H1 (cell line): Measurements from ENCODE around the gene ZNRF3. TPM values are rescaled to one million over a fixed set of nuclear protein-coding genes. Genes with fewer than 3 reads are reported as not detected.

Experiments used
- CTCF ChIA-PET: fragments of 300-600 bp; sonication (Branson Sonifier 250); formaldehyde crosslinking; loops from one replicate; lab custom pipeline; 2021; ENCODE audit not compliant: partially characterized antibody; lab: Charles Lee
- POLR2A ChIA-PET: fragments of 300-600 bp; sonication (Branson Sonifier 250); formaldehyde crosslinking; loops from one replicate; lab custom pipeline; 2021; ENCODE audit warnings: inconsistent platforms; ENCODE audit not compliant: partially characterized antibody; lab: Charles Lee
- DNase-seq, 2 experiments: peaks; one replicate each; pipeline versions ENCODE4 v3.0.0 to v3.0.0-alpha.2; 2010 to 2022; ENCODE audit warnings: low spot score in 2 of 2, low read depth in 1 of 2, mixed read lengths in 1 of 2
- FAIRE-seq: peaks from 2 replicates; lab custom pipeline; 2011; peaks lifted over from hg19 to GRCh38; lab: Jason Lieb, UNC
- H2AFZ ChIP-seq: 2 replicates; pipeline ENCODE4 v1.8.1; 2012; ENCODE audit warnings: low read length, inconsistent platforms
- H2AK5ac ChIP-seq: 2 replicates; pipeline ENCODE4 v1.6.1; 2013; ENCODE audit warnings: low read depth, low read length
- H2BK120ac ChIP-seq: replicated peaks from 2 replicates; pipeline ENCODE3; 2013; ENCODE audit warnings: low read depth, low read length, inconsistent platforms
- H2BK12ac ChIP-seq: 2 replicates; pipeline ENCODE4 v1.6.1; 2013; ENCODE audit warnings: low read depth, low read length
- H2BK15ac ChIP-seq: 2 replicates; pipeline ENCODE4 v1.6.1; 2013; ENCODE audit warnings: low read length
- H2BK20ac ChIP-seq: 2 replicates; pipeline ENCODE4 v1.6.1; 2013; ENCODE audit warnings: low read length
- H2BK5ac ChIP-seq: 2 replicates; pipeline ENCODE4 v1.6.1; 2013; ENCODE audit warnings: low read depth, low read length
- H3K14ac ChIP-seq: 2 replicates; pipeline ENCODE4 v1.6.1; 2013; ENCODE audit warnings: inconsistent platforms; ENCODE audit not compliant: insufficient read length
- H3K18ac ChIP-seq: 2 replicates; pipeline ENCODE4 v1.6.1; 2013; ENCODE audit warnings: low read length; ENCODE audit errors: extremely low read depth
- H3K23ac ChIP-seq: 2 replicates; pipeline ENCODE4 v1.6.1; 2013; ENCODE audit warnings: inconsistent platforms; ENCODE audit not compliant: insufficient read length
- H3K23me2 ChIP-seq: 2 replicates; pipeline ENCODE4 v1.6.1; 2013; ENCODE audit warnings: low read depth, low read length
- H3K27ac ChIP-seq: 2 replicates; pipeline ENCODE4 v1.6.1; 2011; ENCODE audit warnings: low read depth, low read length, inconsistent platforms
- H3K27me3 ChIP-seq, 4 experiments: replicated peaks in 1 of 4; 1 replicate in 1 of 4; 2 replicates in 3 of 4; pipeline versions ENCODE4 v1.6.1 to v1.8.1; 2011 to 2013; ENCODE audit warnings: low read length in 3 of 4, mild to moderate bottlenecking in 3 of 4, inconsistent platforms in 2 of 4, mixed read lengths in 2 of 4, moderate library complexity in 1 of 4; ENCODE audit not compliant: control insufficient read depth in 3 of 4, insufficient read depth in 3 of 4; ENCODE audit errors: extremely low read depth in 1 of 4
- H3K36me3 ChIP-seq, 4 experiments: 2 replicates each; pipeline versions ENCODE4 v1.6.1 to v1.8.1; 2011 to 2013; ENCODE audit warnings: mild to moderate bottlenecking in 4 of 4, low read length in 3 of 4, moderate library complexity in 2 of 4, control low read depth in 1 of 4, inconsistent platforms in 1 of 4; ENCODE audit not compliant: insufficient read depth in 4 of 4, control insufficient read depth in 2 of 4
- H3K4ac ChIP-seq: replicated peaks from 2 replicates; pipeline ENCODE3; 2013; ENCODE audit warnings: low read length, low read depth, mixed read lengths, inconsistent platforms; ENCODE audit not compliant: insufficient read length
- H3K4me1 ChIP-seq, 4 experiments: replicated peaks in 1 of 4; 1 replicate in 1 of 4; 2 replicates in 3 of 4; pipeline versions ENCODE4 v1.6.1 to v1.8.1; 2011 to 2013; ENCODE audit warnings: low read length in 3 of 4, inconsistent platforms in 2 of 4, mixed read lengths in 1 of 4; ENCODE audit not compliant: insufficient read depth in 4 of 4, control insufficient read depth in 3 of 4
- H3K4me2 ChIP-seq, 2 experiments: 2 replicates each; pipeline versions ENCODE4 v1.6.1 to v1.8.1; 2011 to 2013; ENCODE audit warnings: low read depth in 2 of 2, low read length in 2 of 2, control low read depth in 1 of 2, inconsistent platforms in 1 of 2, mild to moderate bottlenecking in 1 of 2; ENCODE audit not compliant: insufficient read depth in 1 of 2
- H3K4me3 ChIP-seq, 4 experiments: fragments of 200-600, 300-600 bp in 1 of 4; sonication (generic), shearing (Covaris generic), sonication (Bioruptor Twin) in 1 of 4; 2 replicates each; pipeline versions ENCODE4 v1.5.1 to v1.8.1; 2011 to 2016; ENCODE audit warnings: low read length in 4 of 4, low read depth in 3 of 4, control low read depth in 2 of 4, inconsistent platforms in 2 of 4, mild to moderate bottlenecking in 2 of 4, mixed read lengths in 1 of 4, moderate library complexity in 1 of 4; ENCODE audit not compliant: insufficient read depth in 2 of 4; ENCODE audit errors: extremely low read depth in 1 of 4
- H3K56ac ChIP-seq: replicated peaks from 2 replicates; pipeline ENCODE3; 2013; ENCODE audit warnings: low read depth, mild to moderate bottlenecking, mixed read lengths, low read length, inconsistent platforms; ENCODE audit not compliant: insufficient read length
- H3K79me1 ChIP-seq: 2 replicates; pipeline ENCODE4 v1.6.1; 2013; ENCODE audit warnings: low read depth, low read length, control low read depth
- H3K79me2 ChIP-seq, 2 experiments: 2 replicates each; pipeline versions ENCODE4 v1.6.1 to v1.8.1; 2012 to 2013; ENCODE audit warnings: low read length in 2 of 2, mild to moderate bottlenecking in 2 of 2, inconsistent platforms in 1 of 2; ENCODE audit not compliant: insufficient read depth in 2 of 2, control insufficient read depth in 1 of 2
- H3K9ac ChIP-seq, 4 experiments: replicated peaks in 1 of 4; 1 replicate in 1 of 4; 2 replicates in 3 of 4; pipeline versions ENCODE4 v1.6.1 to v1.8.1; 2011 to 2013; ENCODE audit warnings: low read depth in 3 of 4, low read length in 3 of 4, control low read depth in 2 of 4, mild to moderate bottlenecking in 2 of 4, moderate library complexity in 2 of 4, inconsistent platforms in 1 of 4; ENCODE audit errors: extremely low read depth in 1 of 4
- H3K9me3 ChIP-seq, 2 experiments: 2 replicates each; pipeline versions ENCODE4 v1.6.1 to v1.8.1; 2012 to 2013; ENCODE audit warnings: mild to moderate bottlenecking in 2 of 2, moderate library complexity in 2 of 2, control low read depth in 1 of 2, inconsistent platforms in 1 of 2, low read depth in 1 of 2, low read length in 1 of 2, mixed read lengths in 1 of 2; ENCODE audit not compliant: insufficient read depth in 2 of 2
- H4K20me1 ChIP-seq, 2 experiments: replicated peaks in 1 of 2; 2 replicates each; pipeline versions ENCODE3 to v1.8.1; 2011 to 2013; ENCODE audit warnings: inconsistent platforms in 2 of 2, low read length in 2 of 2, mild to moderate bottlenecking in 1 of 2; ENCODE audit not compliant: insufficient read depth in 2 of 2, control insufficient read depth in 1 of 2
- H4K5ac ChIP-seq: 2 replicates; pipeline ENCODE4 v1.6.1; 2013; ENCODE audit warnings: low read length, low read depth, mixed read lengths, inconsistent platforms; ENCODE audit not compliant: insufficient read length
- H4K8ac ChIP-seq: 2 replicates; pipeline ENCODE4 v1.8.0; 2013; ENCODE audit warnings: mild to moderate bottlenecking, moderate library complexity, low read length, inconsistent platforms; ENCODE audit not compliant: insufficient read depth; ENCODE audit errors: extremely low read depth
- H4K91ac ChIP-seq: replicated peaks from 2 replicates; pipeline ENCODE3; 2013; ENCODE audit warnings: low read length, mixed read lengths, inconsistent platforms; ENCODE audit not compliant: insufficient read length
- ATF3 ChIP-seq: IDR thresholded peaks from 2 replicates; pipeline ENCODE4 v1.6.1; 2011; ENCODE audit warnings: low read depth, mild to moderate bottlenecking, low read length; ENCODE audit not compliant: insufficient read depth
- CTBP2 ChIP-seq: IDR thresholded peaks from 2 replicates; pipeline ENCODE4 v1.7.0; 2011; ENCODE audit warnings: borderline replicate concordance, mild to moderate bottlenecking, moderate library complexity, mixed read lengths, low read length; ENCODE audit not compliant: insufficient read depth, insufficient read length
- CTCF ChIP-seq, 3 experiments: IDR thresholded peaks; 1 replicate in 2 of 3; 2 replicates in 1 of 3; pipeline versions ENCODE4 v1.5.1 to v1.6.1; 2011; ENCODE audit warnings: low read length in 3 of 3, mild to moderate bottlenecking in 3 of 3, inconsistent platforms in 2 of 3, low read depth in 1 of 3, moderate library complexity in 1 of 3; ENCODE audit not compliant: insufficient read depth in 1 of 3; ENCODE audit errors: control extremely low read depth in 1 of 3
- GTF2F1 ChIP-seq: IDR thresholded peaks from 2 replicates; pipeline ENCODE4 v1.6.1; 2012; ENCODE audit warnings: low read depth, low read length, improper control_type of control experiment, borderline replicate concordance
- KDM5A ChIP-seq: fragments of 200-600 bp; IDR thresholded peaks from 2 replicates; pipeline ENCODE4 v1.7.1; 2012; ENCODE audit warnings: mild to moderate bottlenecking, low read length, inconsistent platforms, mixed read lengths
- PHF8 ChIP-seq: fragments of 200-600 bp; sonication (generic); conservative IDR thresholded peaks from 2 replicates; pipeline ENCODE4 v1.7.1; 2012; ENCODE audit warnings: low read depth, mild to moderate bottlenecking, inconsistent platforms, low read length, moderate library complexity
- POLR2A ChIP-seq, 2 experiments: IDR thresholded peaks; 1 replicate in 1 of 2; 2 replicates in 1 of 2; pipeline ENCODE4 v1.6.1; 2011; ENCODE audit warnings: low read depth in 2 of 2, low read length in 2 of 2, mild to moderate bottlenecking in 2 of 2; ENCODE audit errors: control extremely low read depth in 1 of 2
- SP1 ChIP-seq: IDR thresholded peaks from 2 replicates; pipeline ENCODE4 v1.6.1; 2011; ENCODE audit warnings: low read depth, low read length
- SP4 ChIP-seq: IDR thresholded peaks from 2 replicates; pipeline ENCODE4 v1.6.1; 2012; ENCODE audit warnings: low read length, inconsistent platforms
- TBP ChIP-seq: IDR thresholded peaks from 2 replicates; pipeline ENCODE4 v1.6.1; 2011; ENCODE audit warnings: low read depth, low read length, improper control_type of control experiment
- WGBS, 2 experiments: shearing (Covaris generic) in 1 of 2; methylation state at CpG; one replicate each; pipeline versions ENCODE4 v1.1.6 to v1.1.7; 2013 to 2015; ENCODE audit warnings: low lambda C conversion rate in 2 of 2, mixed read lengths in 2 of 2, inconsistent platforms in 1 of 2, low coverage in 1 of 2, missing lambda C conversion rate in 1 of 2; ENCODE audit not compliant: insufficient replicate concordance in 2 of 2, insufficient coverage in 1 of 2, insufficient read length in 1 of 2; ENCODE audit errors: extremely low coverage in 1 of 2, missing lambda C conversion rate in 1 of 2; 5-methylcytosine and 5-hydroxymethylcytosine counted together
- polyA plus RNA-seq, 7 experiments: library from polyadenylated mRNA; depleted of rRNA in 3 of 7; stranded (reverse) in 5 of 7; unstranded in 2 of 7; fragments of >200 nt in 5 of 7; fragments of 200-250 nt in 2 of 7; gene quantifications; 1 replicate in 5 of 7; 2 replicates in 1 of 7; 4 replicates in 1 of 7; pipeline versions ENCODE4 v1.2.1 to v1.2.3, GENCODE V29; 2011 to 2013; ENCODE audit warnings: missing spikeins in 2 of 7, mixed read lengths in 2 of 7
- total RNA-seq: library from RNA; stranded (reverse); fragmentation: NEBNext Ultra II Directional; extraction: Animal tissue kit (Norgen Biotek cat#: 25700); gene quantifications from 2 replicates; pipeline ENCODE4 v1.2.1, GENCODE V29; 2021

ZNRF3 gene
- total and polyA plus RNA-seq, 2 of the 8 experiments (the other 6 are each of a cell fraction or from before 2014, with no cell fraction given): 14.1 to 21.7 TPM

- WGBS, 2 experiments: 88% methylated on average over 2 of the region's 2 CpGs; no CpG with 5 or more reads in 1 of the 2 experiments
- Histone ChIP-seq H3K56ac (no peak overlapping the region), H4K20me1 (peaks cover 1 to 8% of the 10 kb centered on the region in 2 experiments), H3K36me3 (peaks cover 4 to 30% (median 14%) of the 10 kb centered on the region in 4 experiments; a peak in 7 of 8 replicates), H2BK20ac (no peak overlapping the region), H2BK12ac (no peak overlapping the region), H3K18ac (no peak overlapping the region), H3K14ac (no peak overlapping the region), H3K79me1 (no peaks in the 10 kb centered on the region; the same call in 1 of the 2 replicates), H2BK120ac (no peak overlapping the region), H2BK15ac (no peak overlapping the region), H3K4me2 (no peak overlapping the region), H4K8ac (no peak overlapping the region), H2AFZ (no peak overlapping the region), H3K9me3 (no peaks in the 10 kb centered on the region), H3K23ac (no peak overlapping the region), H2BK5ac (no peak overlapping the region), H3K27ac (no peak overlapping the region), H3K27me3 (no peaks in the 10 kb centered on the region), H2AK5ac (no peak overlapping the region), H4K91ac (no peak overlapping the region), H3K9ac (no peak overlapping the region), H3K4me3 (no peak overlapping the region), H3K23me2 (no peaks in the 10 kb centered on the region), H4K5ac (no peak overlapping the region), H3K79me2 (peaks cover 0 to 5% of the 10 kb centered on the region in 2 experiments; a peak in 1 of 4 replicates), H3K4ac (no peak overlapping the region), H3K4me1 (peaks cover 0 to 3% (median 0%) of the 10 kb centered on the region in 4 experiments; a peak in 3 of 7 replicates)
- ChIA-PET POLR2A (interaction anchor here (0.6 to 1.5 kb wide), 3 partner anchors 11 to 239 kb away, joined by 3 to 8 read pairs (median 3); no protein-coding TSS in a partner anchor), CTCF (interaction anchor here (0.8 to 5.8 kb wide), 34 partner anchors 10 to 251 kb away, joined by 3 to 67 read pairs (median 8); partner anchors contain the start of gene ZNRF3)
- DNase-seq (no peak), FAIRE-seq (no peak)
- no peak for TF ChIP-seq POLR2A (IDR thresholded peaks at IDR 0.05; ENCODE audit: control extremely low read depth in 1 of 2, low read depth in 2 of 2, low read length in 2 of 2)
- no peak for TF ChIP-seq SP1
- TF ChIP-seq GTF2F1: no peak
- no peak for TF ChIP-seq SP4
- TF ChIP-seq KDM5A: no peak
- TF ChIP-seq TBP: no peak
- TF ChIP-seq ATF3: no peak
- TF ChIP-seq CTCF (IDR thresholded peaks at IDR 0.05; ENCODE audit: control extremely low read depth in 1 of 3, insufficient read depth in 1 of 3, low read depth in 1 of 3, low read length in 3 of 3): no peak
- TF ChIP-seq PHF8: no peak
- TF ChIP-seq CTBP2: no peak
These were observed 158.0 kb downstream of the ZNRF3 start for GRCh38 chr22:29041408-29041807.
